ENCODE measurements around the gene UROD.
"Not testable (repeated sequence)": the region's sequence is repeated elsewhere in the genome, so short reads cannot be mapped to it uniquely, and the experiment has no call there.

Gene UROD

DNA sequence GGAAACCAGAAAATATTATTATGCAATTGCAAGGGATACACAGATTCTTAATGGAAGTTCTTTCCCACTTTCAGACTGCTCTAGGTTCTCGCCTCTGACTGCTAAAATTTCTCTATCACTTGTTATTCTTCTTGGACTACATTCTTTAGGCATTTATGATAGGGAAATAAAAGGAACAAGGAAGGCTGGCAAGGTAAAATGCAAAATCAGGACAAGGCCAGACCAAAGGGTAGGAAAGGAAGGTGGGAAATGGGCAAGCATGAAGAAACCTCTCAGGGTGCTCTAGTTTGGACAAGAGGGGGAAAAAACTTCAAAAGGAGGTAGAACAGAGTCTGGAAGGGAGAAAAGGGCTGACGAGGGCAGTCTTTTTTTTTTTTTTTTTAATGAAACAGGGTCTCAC, 26.2 kb downstream of the UROD start:
- DNase-seq (ENCODE audit: low read depth in 2 of 2, low spot score in 1 of 2): no peak

- no peak for DNase-seq (ENCODE audit: low read depth in 2 of 2, low spot score in 1 of 2)
Observed at GRCh38 chr1:45038661-45039364, 26.8 kb downstream of the UROD start.

GRCh38 chr1:45040297-45040696, 28.2 kb downstream of the UROD start:
- DNase-seq (ENCODE audit: low read depth in 2 of 2, low spot score in 1 of 2): no peak

DNA sequence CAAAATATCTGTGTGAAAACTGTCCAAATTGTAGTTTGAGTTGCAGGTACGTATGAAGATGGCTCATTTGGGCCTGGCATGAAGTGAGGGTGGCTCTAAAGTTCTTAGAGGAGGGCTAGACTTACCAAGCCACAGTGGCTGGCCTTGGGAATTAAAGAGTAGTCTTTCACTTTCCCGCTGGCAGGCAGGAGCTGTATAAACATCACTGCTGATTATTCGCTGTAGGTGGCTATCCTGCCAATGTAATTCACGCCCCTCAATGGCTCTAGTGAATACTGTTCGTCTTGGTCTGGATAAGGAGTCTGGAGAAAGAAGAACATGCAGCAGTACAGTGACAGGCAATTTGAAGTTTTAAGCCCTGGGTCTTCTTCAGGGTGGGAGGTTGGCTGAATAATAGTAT, 31.0 kb downstream of the UROD start:
- DNase-seq (ENCODE audit: low read depth in 2 of 2, low spot score in 1 of 2): no peak

DNA sequence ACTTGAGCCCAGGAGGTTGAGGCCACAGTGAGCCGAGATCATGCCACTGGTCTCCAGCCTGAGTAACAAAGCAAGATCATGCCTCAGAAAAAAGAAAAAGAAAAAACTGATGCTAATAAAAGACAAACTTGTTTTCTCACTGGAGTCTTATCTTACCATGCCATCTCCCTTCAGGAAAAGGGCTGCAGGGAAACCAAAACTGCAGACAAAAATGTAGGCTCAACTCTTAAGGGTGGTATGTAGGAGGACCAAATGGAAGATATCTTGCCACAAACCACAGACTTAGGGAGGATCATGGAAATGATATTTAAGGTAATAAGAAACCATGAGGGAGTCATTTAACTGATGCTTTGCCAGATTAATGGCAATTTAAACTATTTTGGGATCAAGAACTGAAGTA, 32.9 kb downstream of the UROD start:
- no peak for DNase-seq (ENCODE audit: low read depth in 2 of 2, low spot score in 1 of 2)

- no peak for DNase-seq (ENCODE audit: low read depth in 2 of 2, low spot score in 1 of 2)
Observed at GRCh38 chr1:45047032-45047431, 35.0 kb downstream of the UROD start.

DNA sequence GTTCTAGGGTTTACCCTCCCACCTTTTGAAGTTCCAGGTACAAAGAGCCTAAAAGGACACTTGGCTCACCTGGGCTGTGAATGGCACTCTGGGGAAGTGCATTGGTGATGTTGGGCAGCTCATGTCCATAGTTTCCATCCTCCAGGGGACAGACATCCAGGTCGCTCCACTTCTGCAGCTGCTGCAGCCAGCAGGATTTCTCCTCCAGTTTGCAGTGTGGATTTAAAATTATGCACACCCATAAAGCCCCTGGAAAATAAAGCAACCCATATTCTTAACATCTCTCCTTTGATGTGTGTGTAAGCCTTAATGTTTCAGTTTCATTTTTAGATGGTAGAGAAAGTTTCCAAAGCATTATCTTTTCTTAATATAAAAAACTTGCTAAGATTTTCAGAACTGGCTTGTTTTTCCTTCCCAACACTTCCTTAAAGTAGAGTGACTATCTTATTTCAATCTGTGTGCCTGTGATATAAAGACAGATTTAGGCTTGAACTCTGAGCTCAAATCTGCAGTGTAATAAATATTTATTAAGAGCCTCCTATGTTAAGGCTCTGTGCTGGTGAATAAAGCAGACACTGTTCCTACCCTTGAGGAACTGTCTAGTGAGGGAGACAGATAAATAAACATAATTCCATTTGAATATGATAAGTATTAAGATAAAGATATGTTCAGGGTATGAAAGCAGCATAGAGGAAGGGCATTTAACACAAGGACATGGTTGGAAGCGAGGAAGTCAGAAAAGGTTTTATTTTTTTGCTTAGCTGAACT, 39.1 kb downstream of the UROD start:
- no peak for DNase-seq (ENCODE audit: low read depth in 2 of 2, low spot score in 1 of 2)

GRCh38 chr1:45057542-45057941, 45.5 kb downstream of the UROD start:
- DNase-seq (ENCODE audit: low read depth in 2 of 2, low spot score in 1 of 2): no peak

- DNase-seq (ENCODE audit: low read depth in 2 of 2, low spot score in 1 of 2): no peak
Observed at GRCh38 chr1:45059829-45060228, 47.8 kb downstream of the UROD start.

DNA sequence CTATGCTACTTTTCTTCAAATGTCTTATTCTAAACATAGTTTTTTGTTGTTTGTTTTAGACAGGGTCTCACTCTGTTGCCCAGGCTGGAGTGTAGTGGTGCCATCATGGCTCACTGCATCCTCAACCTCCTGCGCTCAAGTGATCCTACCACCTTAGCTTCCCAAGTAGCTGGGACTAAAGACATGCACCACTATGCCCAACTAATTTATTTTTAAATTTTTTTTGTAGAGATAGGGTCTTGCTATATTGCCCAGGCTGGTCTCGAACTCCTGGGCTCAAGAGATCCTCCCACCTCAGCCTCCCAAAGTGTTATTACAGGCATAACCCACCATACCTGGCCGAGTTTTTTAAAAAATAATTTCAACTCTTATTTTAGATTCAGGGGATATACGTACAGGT, 50.4 kb downstream of the UROD start:
- not testable (repeated sequence) for DNase-seq (ENCODE audit: low read depth in 2 of 2, low spot score in 1 of 2)

GRCh38 chr1:45065083-45065482, 53.0 kb downstream of the UROD start:
- no peak for DNase-seq (ENCODE audit: low read depth in 2 of 2, low spot score in 1 of 2)
